Aorta (tissue), 5 donors: ENCODE data around the gene TTC29. TPM values are rescaled to one million over a fixed set of nuclear protein-coding genes. Genes with fewer than 3 reads are reported as not detected.

ENCODE experiments used
- ATAC-seq: fragments of 200-7000 bp; cut with Tn5 transposase; one replicate; pipeline ENCODE4 v1.9.1; 2022; ENCODE audit warnings: moderate library complexity; ENCODE audit not compliant: low FRiP score
- DNase-seq, 2 donors: peaks; one replicate each; pipeline ENCODE4 v3.0.0-alpha.2; 2020
- H3K27ac ChIP-seq, 2 donors: one replicate each; pipeline ENCODE4 v1.5.1; 2013; ENCODE audit warnings: low read length in 2 of 2, mild to moderate bottlenecking in 2 of 2, moderate library complexity in 2 of 2, control low read depth in 1 of 2, inconsistent platforms in 1 of 2, low read depth in 1 of 2
- H3K27me3 ChIP-seq, 2 donors: one replicate each; pipeline ENCODE4 v1.6.1; 2013; ENCODE audit warnings: control low read depth in 1 of 2, low read length in 1 of 2, mild to moderate bottlenecking in 1 of 2, moderate library complexity in 1 of 2; ENCODE audit not compliant: insufficient read depth in 2 of 2, control insufficient read depth in 1 of 2
- H3K36me3 ChIP-seq, 2 donors: one replicate each; pipeline ENCODE4 v1.6.1; 2013; ENCODE audit warnings: control low read depth in 1 of 2, low read length in 1 of 2, mild to moderate bottlenecking in 1 of 2; ENCODE audit not compliant: insufficient read depth in 2 of 2, control insufficient read depth in 1 of 2
- H3K4me1 ChIP-seq, 2 donors: one replicate each; pipeline ENCODE4 v1.6.1; 2013; ENCODE audit warnings: low read length in 2 of 2, control low read depth in 1 of 2, mild to moderate bottlenecking in 1 of 2, moderate library complexity in 1 of 2; ENCODE audit not compliant: insufficient read depth in 2 of 2, control insufficient read depth in 1 of 2
- H3K4me3 ChIP-seq, 2 donors: one replicate each; pipeline ENCODE4 v1.5.1; 2013; ENCODE audit warnings: low read length in 2 of 2, control low read depth in 1 of 2, mild to moderate bottlenecking in 1 of 2
- H3K9me3 ChIP-seq: one replicate; pipeline ENCODE4 v1.6.1; 2013; ENCODE audit warnings: mild to moderate bottlenecking, low read length; ENCODE audit not compliant: control insufficient read depth
- WGBS, 2 donors: extraction: QIAGEN DNeasy Blood & Tissue Kit; methylation state at CpG; one replicate each; pipeline ENCODE4 v1.1.7; 2013; 5-methylcytosine and 5-hydroxymethylcytosine counted together
- intact Hi-C, 2 donors: fragments of 100-400 bp; cut with DNase I; formaldehyde crosslinking; loops; one replicate each; pipeline versions ENCODE4 v1.14.2 to v1.15.0; 2022
- polyA plus RNA-seq, 2 donors: library from polyadenylated mRNA; stranded (reverse); fragments of 200-250 nt; gene quantifications; one replicate each; pipeline ENCODE4 v1.2.3, GENCODE V29; 2013
- total RNA-seq, 2 donors: library from RNA; stranded (reverse); fragmentation: NEBNext Ultra II Directional; extraction: Animal tissue kit (Norgen Biotek cat#: 25700); gene quantifications; one replicate each; pipeline ENCODE4 v1.2.1, GENCODE V29; 2021
- donor health status: healthy with polysubstance abuse.
- donor health status: Bipolar disorder and iron deficiency.
- donor health status: DM: no; HTN: no; CAD: no.
- donor health status: DM: no; HTN: no; CAD: no.
- donor health status: DM: yes; HTN: yes; CAD: no.

TTC29 gene
- total and polyA plus RNA-seq, 4 donors: not detected

- intact Hi-C loops: no loop called here
- Histone ChIP-seq H3K36me3 (no peaks in the 10 kb centered on the region), H3K27me3 (no peaks in the 10 kb centered on the region), H3K27ac (no peak overlapping the region), H3K4me1 (no peaks in the 10 kb centered on the region), H3K9me3 (no peaks in the 10 kb centered on the region), H3K4me3 (no peak overlapping the region)
- WGBS, 2 donors: 26 to 35% methylated on average over 2 of the region's 2 CpGs
- DNase-seq: no peak
- no peak for ATAC-seq
Observed at GRCh38 chr4:146795711-146796110, 150.0 kb downstream of the TTC29 start.

GRCh38 chr4:146793727-146794126, 151.9 kb downstream of the TTC29 start:
- no peaks in the 10 kb centered on the region for H3K4me1 ChIP-seq
- no peaks in the 10 kb centered on the region for H3K9me3 ChIP-seq
- no peak for ATAC-seq
- no peaks in the 10 kb centered on the region for H3K27me3 ChIP-seq
- intact Hi-C loops: no loop called here
- H3K4me3 ChIP-seq: no peak overlapping the region
- DNase-seq: no peak
- H3K27ac ChIP-seq: no peak overlapping the region
- no peaks in the 10 kb centered on the region for H3K36me3 ChIP-seq

- intact Hi-C loops: no loop called here
- H3K27me3 ChIP-seq: no peaks in the 10 kb centered on the region
- WGBS, 2 donors: 71 to 74% methylated on average over 1 of the region's 1 CpG
- no peak overlapping the region for H3K4me3 ChIP-seq
- no peaks in the 10 kb centered on the region for H3K36me3 ChIP-seq
- H3K27ac ChIP-seq: no peak overlapping the region
- DNase-seq: no peak
- H3K4me1 ChIP-seq: no peaks in the 10 kb centered on the region
- no peaks in the 10 kb centered on the region for H3K9me3 ChIP-seq
- no peak for ATAC-seq
Observed at GRCh38 chr4:146791439-146791838, 154.2 kb downstream of the TTC29 start.

GRCh38 chr4:146790515-146790914, 155.1 kb downstream of the TTC29 start:
- intact Hi-C loops: no loop called here
- Histone ChIP-seq H3K36me3 (no peaks in the 10 kb centered on the region), H3K9me3 (no peaks in the 10 kb centered on the region), H3K4me3 (no peak overlapping the region), H3K27me3 (no peaks in the 10 kb centered on the region), H3K27ac (no peak overlapping the region), H3K4me1 (no peaks in the 10 kb centered on the region)
- DNase-seq (no peak), ATAC-seq (no peak)

GRCh38 chr4:146787731-146788130, 157.9 kb downstream of the TTC29 start:
- 15 to 21% methylated on average over 3 of the region's 3 CpGs for WGBS, 2 donors
- Histone ChIP-seq H3K4me1 (no peaks in the 10 kb centered on the region), H3K27me3 (no peaks in the 10 kb centered on the region), H3K27ac (no peak overlapping the region), H3K4me3 (no peak overlapping the region), H3K36me3 (no peaks in the 10 kb centered on the region), H3K9me3 (no peaks in the 10 kb centered on the region)
- intact Hi-C loops: no loop called here
- ATAC-seq (no peak), DNase-seq (no peak)

GRCh38 chr4:146776691-146777090, 169.0 kb downstream of the TTC29 start:
- Histone ChIP-seq H3K9me3 (no peaks in the 10 kb centered on the region), H3K27ac (no peak overlapping the region), H3K4me3 (no peak overlapping the region), H3K27me3 (no peaks in the 10 kb centered on the region), H3K4me1 (no peaks in the 10 kb centered on the region), H3K36me3 (no peaks in the 10 kb centered on the region)
- intact Hi-C loops: no loop called here
- DNase-seq (no peak), ATAC-seq (peak; percentile 44)
- 90 to 91% methylated on average over 8 of the region's 8 CpGs for WGBS, 2 donors

- no peak for ATAC-seq
- Histone ChIP-seq H3K4me3 (no peak overlapping the region), H3K4me1 (no peaks in the 10 kb centered on the region), H3K9me3 (no peaks in the 10 kb centered on the region), H3K27me3 (no peaks in the 10 kb centered on the region), H3K36me3 (no peaks in the 10 kb centered on the region), H3K27ac (no peak overlapping the region)
- WGBS, 2 donors: 78 to 81% methylated on average over 2 of the region's 2 CpGs
- intact Hi-C loops: no loop called here
- no peak for DNase-seq
Observed at GRCh38 chr4:146763560-146763959, 182.1 kb downstream of the TTC29 start.

DNA sequence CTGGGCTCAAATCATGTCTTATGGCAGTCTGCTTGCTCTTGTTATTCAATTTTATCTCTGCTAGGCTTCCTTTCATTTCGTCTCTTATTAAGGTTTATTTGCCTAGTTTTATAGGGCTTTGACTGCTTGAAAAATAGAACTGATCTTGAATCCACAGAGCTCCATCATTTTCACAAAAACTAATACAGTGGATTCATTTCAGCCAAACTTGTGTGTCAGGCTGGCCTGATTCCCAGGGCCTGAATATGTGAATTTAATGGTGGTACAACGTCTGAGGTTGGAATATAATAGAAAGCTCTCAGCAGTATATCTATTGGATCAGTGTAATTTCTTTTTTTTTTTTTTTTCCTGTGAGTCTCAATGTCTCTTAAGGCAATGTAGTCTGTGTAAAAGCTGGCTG, 183.6 kb downstream of the TTC29 start:
- DNase-seq: no peak
- H3K36me3 ChIP-seq: no peaks in the 10 kb centered on the region
- H3K4me3 ChIP-seq: no peak overlapping the region
- no peaks in the 10 kb centered on the region for H3K27me3 ChIP-seq
- H3K9me3 ChIP-seq: no peaks in the 10 kb centered on the region
- intact Hi-C loops: no loop called here
- no peak overlapping the region for H3K27ac ChIP-seq
- whole genome bisulfite sequencing, 2 donors: 47 to 52% methylated on average over 2 of the region's 2 CpGs
- ATAC-seq: no peak
- no peaks in the 10 kb centered on the region for H3K4me1 ChIP-seq

- no peaks in the 10 kb centered on the region for H3K27me3 ChIP-seq
- intact Hi-C loops: no loop called here
- no peak for DNase-seq
- no peaks in the 10 kb centered on the region for H3K4me1 ChIP-seq
- no peaks in the 10 kb centered on the region for H3K9me3 ChIP-seq
- H3K36me3 ChIP-seq: no peaks in the 10 kb centered on the region
- no peak overlapping the region for H3K27ac ChIP-seq
- no peak overlapping the region for H3K4me3 ChIP-seq
- 49 to 68% methylated on average over 2 of the region's 2 CpGs for WGBS, 2 donors
- no peak for ATAC-seq
Observed at GRCh38 chr4:146742416-146742815, 203.2 kb downstream of the TTC29 start.
